ENCODE results near the gene IRAK3.
"Not testable (repeated sequence)": the region's sequence is repeated elsewhere in the genome, so short reads cannot be mapped to it uniquely, and the experiment has no call there.

Gene IRAK3

GRCh38 chr12:66268562-66268961 lies 79.5 kb downstream of the IRAK3 start:
- DNase-seq: no peak

- no peak for DNase-seq
These were observed 80.1 kb downstream of the IRAK3 start for GRCh38 chr12:66269142-66269541.

- DNase-seq: peak; percentile 48
These were observed 80.9 kb downstream of the IRAK3 start for GRCh38 chr12:66269757-66270383.

- DNase-seq: no peak
These were observed 81.6 kb downstream of the IRAK3 start for GRCh38 chr12:66270613-66271012.

- no peak for DNase-seq
These were observed 83.6 kb downstream of the IRAK3 start for GRCh38 chr12:66272650-66273049.

- DNase-seq: no peak
These were observed 84.1 kb downstream of the IRAK3 start for GRCh38 chr12:66273147-66273546.

- DNase-seq: no peak
These were observed 86.0 kb downstream of the IRAK3 start for GRCh38 chr12:66275040-66275439.

GRCh38 chr12:66279123-66279712 lies 90.2 kb downstream of the IRAK3 start:
- no peak for DNase-seq

- DNase-seq: no peak
These were observed 91.5 kb downstream of the IRAK3 start for GRCh38 chr12:66280561-66280960.

- DNase-seq: no peak
These were observed 93.2 kb downstream of the IRAK3 start for GRCh38 chr12:66282244-66282643.

GRCh38 chr12:66287275-66287674 lies 98.3 kb downstream of the IRAK3 start:
- no peak for DNase-seq

GRCh38 chr12:66288121-66288520 lies 99.1 kb downstream of the IRAK3 start:
- DNase-seq: no peak

- DNase-seq: no peak
These were observed 100.5 kb downstream of the IRAK3 start for GRCh38 chr12:66289485-66289884.

GRCh38 chr12:66290716-66291200 lies 101.7 kb downstream of the IRAK3 start:
- no peak for DNase-seq

- DNase-seq: no peak
These were observed 107.2 kb downstream of the IRAK3 start for GRCh38 chr12:66296176-66296683.

GRCh38 chr12:66297080-66297479 lies 108.1 kb downstream of the IRAK3 start:
- DNase-seq: no peak

- DNase-seq: no peak
These were observed 108.9 kb downstream of the IRAK3 start for GRCh38 chr12:66297923-66298322.

- peak; percentile 96 for DNase-seq
These were observed 113.2 kb downstream of the IRAK3 start, which contains the start of gene HELB for GRCh38 chr12:66301944-66302826. TSS of gene HELB (plus strand) at chr12:66302493. CDS start at chr12:66302604, 111 bp downstream.

GRCh38 chr12:66302827-66303169 lies 113.8 kb downstream of the IRAK3 start:
- DNase-seq: no peak

GRCh38 chr12:66303316-66303804 lies 114.3 kb downstream of the IRAK3 start:
- DNase-seq: not testable (repeated sequence)
